Embryonic facial prominence (tissue), 1 donor: ENCODE results near the gene CRTAP.
"Not testable (repeated sequence)": the region's sequence is repeated elsewhere in the genome, so short reads cannot be mapped to it uniquely, and the experiment has no call there.

Source experiments
- DNase-seq: peaks from one replicate; pipeline ENCODE4 v3.0.0-alpha.2; 2016; ENCODE audit errors: extremely low spot score

CRTAP gene

DNA sequence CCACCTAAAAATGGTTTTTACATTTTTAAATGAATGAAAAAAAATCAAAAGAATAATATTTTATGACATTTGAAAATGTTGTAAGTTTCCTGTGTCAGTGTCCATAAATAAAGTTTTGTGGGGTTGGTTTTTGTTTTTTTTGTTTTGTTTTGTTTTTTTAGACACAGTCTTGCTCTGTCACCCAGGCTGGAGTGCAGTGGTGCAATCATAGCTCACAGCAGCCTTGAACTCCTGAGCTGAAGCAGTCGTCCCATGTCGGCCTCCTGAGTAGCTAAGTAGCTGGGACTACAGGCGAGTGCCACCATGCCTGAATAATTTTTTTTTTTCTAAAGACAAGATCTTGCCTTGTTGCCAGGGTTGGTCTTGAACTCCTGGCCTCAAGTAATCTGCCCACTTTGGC lies 14.1 kb upstream of the CRTAP start:
- DNase-seq: no peak

DNA sequence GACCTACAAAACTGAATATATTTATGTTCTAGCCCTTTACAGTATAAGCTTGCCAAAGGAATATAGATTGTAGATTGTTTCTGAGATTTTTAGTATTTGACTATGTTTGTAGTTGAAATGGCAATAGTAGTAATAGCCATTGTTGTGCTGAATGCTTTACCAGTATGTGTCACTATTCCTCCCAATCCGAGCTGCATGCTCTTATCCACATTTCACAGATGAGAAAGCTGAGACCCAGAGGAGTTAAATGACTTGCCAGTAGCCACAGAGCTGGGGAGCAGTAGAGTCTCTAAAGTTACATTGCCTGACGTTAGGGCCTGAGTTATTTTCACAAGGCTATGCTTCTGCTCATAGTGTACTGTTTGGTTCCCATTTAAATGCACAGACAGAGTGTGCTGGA lies 13.6 kb upstream of the CRTAP start:
- no peak for DNase-seq

- DNase-seq: no peak
These were observed 10.8 kb upstream of the CRTAP start for GRCh38 chr3:33103034-33103433.

DNA sequence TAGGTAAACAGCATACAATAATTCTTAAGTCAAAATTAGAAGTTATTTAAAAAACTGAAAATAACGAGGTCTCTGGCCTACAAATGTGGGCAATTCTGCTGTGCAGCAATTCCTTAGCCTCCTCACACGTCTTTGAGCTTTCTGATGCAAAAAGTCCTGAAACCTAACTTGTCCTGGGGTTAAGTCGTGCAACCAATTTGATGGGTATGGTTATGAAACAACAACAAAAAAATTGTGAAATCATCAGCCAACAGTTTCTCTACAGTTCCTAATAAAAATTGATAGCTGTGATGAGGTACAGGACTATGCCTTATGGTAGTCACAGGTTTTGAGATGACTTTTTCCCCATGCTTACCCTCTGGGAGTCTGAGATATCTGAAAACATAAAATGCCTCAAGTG lies 10.3 kb upstream of the CRTAP start:
- no peak for DNase-seq

DNA sequence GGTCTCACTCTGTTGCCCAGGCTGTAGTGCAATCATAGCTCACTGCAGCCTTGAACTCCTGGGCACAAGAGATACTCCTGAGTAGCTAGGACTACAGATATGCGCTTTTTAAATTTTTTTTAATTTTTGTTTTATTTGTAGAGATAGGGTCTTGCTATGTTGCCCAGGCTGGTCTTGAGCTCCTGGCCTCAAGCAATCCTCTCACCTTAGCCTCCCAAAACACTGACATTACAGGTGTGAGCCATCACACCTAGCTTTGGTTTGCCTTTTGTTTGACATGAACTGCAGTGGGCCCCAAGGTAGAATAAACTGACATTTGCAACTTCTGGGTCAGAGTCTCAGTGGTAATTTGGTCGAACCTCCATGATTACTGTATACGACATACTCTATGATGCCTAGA lies 9.0 kb upstream of the CRTAP start:
- no peak for DNase-seq

DNA sequence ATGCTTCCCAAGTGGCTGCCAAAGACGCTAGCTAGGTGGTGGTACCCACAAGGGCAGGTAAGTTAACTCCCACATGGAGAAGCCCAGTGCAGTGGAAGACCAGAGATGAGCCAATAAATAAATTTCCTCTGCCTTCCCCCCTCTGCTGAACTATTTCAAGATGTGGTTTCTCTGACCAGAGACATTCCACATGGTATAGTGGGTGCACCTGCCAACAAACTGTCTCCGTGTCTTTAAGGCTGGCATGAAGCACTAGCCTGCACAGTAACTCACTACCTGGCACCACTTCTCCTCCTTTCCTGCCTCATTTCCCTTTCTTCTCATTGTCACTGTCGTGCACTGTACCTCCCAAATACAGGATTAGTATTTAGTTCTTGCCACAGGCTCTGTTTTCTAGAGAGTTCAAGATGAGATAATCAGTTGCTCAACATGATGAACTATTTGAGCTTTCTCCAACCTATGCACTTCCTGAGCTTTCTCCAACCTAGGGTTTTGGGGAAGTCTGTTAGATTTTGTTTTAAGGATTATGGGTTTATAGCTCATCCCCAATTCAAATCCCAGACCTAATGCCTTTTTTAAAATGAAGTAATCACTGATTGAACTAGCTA lies 8.4 kb upstream of the CRTAP start:
- DNase-seq: no peak

DNA sequence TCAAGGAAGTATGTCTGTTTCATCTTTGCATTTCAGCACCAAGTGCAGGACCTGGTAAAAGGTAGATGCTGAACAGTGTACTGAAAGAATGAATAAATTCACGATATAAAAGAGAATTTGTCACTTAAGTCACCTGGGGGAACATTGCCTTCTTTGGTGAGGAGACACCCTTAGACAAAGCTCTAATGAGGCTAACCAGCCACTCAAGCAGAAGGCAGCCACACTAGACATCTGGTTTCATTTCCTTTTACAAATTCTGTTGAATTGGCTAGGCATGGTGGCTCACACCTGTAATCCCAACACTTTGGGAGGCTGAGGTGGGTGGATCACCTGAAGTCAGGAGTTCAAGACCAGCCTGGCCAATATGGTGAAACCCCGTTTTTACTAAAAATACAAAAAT lies 7.0 kb upstream of the CRTAP start:
- not testable (repeated sequence) for DNase-seq

GRCh38 chr3:33111581-33111980 lies 2.2 kb upstream of the CRTAP start:
- no peak for DNase-seq

DNA sequence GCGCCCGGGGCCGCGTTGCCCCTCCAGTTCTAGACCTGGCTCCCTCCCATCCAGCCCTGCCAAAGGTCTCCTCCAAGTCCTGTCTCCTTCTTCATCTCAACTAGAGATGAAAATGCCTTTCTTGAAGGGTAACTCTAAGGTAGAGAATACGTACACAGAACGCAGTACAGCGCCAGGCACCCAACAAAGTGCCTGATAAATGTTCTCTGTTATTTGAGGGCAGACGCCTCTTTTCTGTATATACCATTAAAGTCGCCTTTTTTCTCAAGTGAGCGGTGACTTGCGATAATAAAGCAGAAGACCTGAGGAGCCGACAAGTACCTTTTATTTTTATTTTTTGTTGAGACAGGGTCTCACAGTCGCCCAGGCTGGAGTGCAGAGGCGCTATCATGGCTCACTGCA lies 809 bp downstream of the CRTAP start:
- DNase-seq: no peak

- DNase-seq: no peak
These were observed 1.4 kb downstream of the CRTAP start for GRCh38 chr3:33115024-33115768.

DNA sequence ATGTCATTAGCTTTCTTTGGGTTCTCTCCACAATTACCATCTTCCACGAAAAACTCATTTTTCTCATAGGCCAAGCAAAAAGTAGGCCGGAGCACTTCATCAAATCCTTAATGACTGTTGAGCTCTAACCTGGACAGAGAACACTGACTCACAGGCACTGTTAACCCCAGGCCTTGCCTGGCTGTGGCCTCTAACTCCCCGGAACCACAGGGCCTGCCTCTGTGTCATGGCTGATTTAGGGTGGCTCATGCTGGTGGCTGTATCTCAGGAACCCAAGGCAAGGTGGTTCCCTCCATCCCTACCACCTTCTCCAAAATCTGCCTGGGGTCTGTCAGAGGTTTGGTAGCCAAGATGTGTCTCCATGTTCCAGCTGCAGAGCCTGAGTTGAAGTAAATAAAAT lies 3.6 kb downstream of the CRTAP start:
- DNase-seq: no peak

- DNase-seq: no peak
These were observed 6.1 kb downstream of the CRTAP start for GRCh38 chr3:33119891-33120290.

DNA sequence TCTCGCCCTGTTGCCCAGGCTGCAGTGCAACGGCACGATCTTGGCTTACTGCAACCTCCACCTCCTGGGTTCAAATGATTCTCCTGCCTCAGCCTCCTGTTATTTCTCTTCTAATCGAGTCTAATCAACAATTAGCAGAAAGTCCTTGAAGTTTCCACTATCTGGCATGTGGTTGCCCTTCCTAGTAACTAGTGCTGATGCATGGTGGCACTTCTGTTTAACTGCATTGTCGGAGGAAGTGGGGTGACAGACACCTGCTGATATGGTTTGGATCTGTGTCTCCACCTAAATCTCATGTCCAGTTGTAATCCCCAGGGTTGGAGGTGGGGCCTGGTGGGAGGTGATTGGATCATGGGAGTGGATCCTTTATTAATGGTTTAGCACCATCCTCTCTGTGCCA lies 9.2 kb downstream of the CRTAP start:
- no peak for DNase-seq

DNA sequence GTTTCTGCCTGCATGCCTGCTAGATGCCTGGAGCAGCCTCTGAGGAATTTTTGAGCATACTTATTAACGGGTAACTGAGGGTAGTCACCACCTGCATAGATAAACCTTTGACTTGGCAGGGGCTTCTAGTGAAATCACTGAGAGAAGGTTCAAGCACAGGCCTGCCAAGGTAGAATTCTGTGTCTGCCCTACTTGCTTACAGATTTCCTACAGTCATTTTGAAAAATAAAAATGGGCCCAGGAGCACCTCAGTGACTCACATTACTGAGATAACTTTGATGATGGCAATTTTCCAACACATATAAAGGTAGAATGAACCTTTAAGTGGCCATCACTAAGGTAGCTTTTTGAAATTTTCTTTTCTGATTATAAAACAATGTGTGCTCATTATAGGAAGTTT lies 10.8 kb downstream of the CRTAP start:
- no peak for DNase-seq

- DNase-seq: no peak
These were observed 12.0 kb downstream of the CRTAP start for GRCh38 chr3:33125840-33126239.

DNA sequence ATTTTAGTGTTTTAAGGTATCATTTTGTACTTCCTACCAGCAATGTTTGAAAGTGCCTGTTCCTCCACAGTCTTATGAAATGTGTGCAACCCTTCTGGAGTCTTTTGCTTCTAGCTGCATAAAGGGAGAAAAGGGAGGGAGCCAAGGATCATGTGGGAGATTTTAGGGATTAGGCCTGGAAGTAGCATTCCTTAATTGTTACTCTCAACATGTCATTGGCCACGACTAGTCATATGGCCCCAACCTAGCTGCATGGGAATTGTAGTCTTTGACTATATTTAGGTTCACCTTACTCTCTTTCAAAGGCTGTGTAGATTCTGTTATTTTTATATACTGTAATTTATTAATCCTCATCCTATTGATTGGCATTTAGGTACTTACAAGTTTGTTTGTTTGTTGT lies 14.9 kb downstream of the CRTAP start:
- no peak for DNase-seq

- no peak for DNase-seq
These were observed 16.3 kb downstream of the CRTAP start for GRCh38 chr3:33130144-33130543.

GRCh38 chr3:33131331-33132018 lies 17.7 kb downstream of the CRTAP start:
- DNase-seq: no peak

- DNase-seq: no peak
These were observed 18.2 kb downstream of the CRTAP start for GRCh38 chr3:33132019-33132360.

GRCh38 chr3:33134026-33134625 lies 20.3 kb downstream of the CRTAP start:
- DNase-seq: no peak

DNA sequence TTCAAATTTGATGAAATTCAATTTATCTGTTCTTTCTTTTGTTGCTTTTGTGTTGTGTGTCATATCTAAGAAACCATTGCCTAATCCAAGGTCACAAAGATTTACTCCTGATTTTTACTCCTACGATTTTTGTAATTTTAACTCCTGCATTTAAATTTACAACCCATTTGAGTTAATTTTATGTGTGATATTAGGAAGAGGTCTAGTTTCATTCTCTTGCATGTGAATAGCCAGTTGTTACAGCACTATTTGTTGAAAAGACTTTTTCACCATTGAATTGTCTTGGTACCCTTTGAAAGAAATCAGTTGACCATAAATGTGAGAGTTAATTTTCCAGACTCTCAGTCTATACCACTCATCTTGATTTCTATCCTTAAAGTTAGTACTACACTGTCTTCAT lies 23.9 kb downstream of the CRTAP start:
- DNase-seq: no peak

DNA sequence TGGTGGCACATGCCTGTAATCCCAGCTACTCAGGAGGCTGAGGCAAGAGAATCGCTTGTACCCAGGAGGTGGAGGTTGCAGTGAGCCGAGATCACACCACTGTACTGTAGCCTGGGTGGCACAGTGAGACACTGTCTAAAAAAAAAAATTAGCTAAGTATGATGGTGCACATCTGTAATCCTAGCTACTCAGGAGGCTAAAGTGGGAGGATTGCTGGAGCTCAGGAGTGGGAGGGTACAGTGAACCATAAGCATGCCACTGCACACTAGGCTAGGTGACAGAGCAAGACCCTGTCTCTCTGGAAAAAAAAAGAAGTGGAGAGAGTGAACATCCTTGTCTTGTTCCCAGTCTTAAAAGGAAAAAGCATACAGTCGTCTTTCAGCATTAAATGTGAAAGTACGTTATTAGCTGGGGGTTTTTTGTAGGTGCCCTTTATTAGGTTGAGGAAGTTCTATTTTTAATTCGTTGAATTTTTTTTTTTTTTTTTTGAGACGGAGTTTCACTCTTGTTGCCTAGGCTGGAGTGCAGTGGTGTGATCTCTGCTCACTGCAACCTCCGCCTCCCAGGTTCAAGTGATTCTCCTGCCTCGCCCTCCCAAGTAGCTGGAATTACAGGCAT lies 25.3 kb downstream of the CRTAP start:
- DNase-seq: not testable (repeated sequence)
